Measurements from ENCODE around the gene UBXN2A.
A peak's percentile ranks its signal among the peaks of the same experiment; 100 is the strongest.

UBXN2A gene

GRCh38 chr2:23939987-23940717 is at the start of gene UBXN2A:
Gene UBXN2A (plus strand): TSS chr2:23940463. CDS start chr2:23958315, 17,852 bp downstream.
- peak within 1 kb of the TSS; percentile 79 for H3K4me3 ChIP-seq (ENCODE audit: low read depth, low read length)

GRCh38 chr2:23900133-23900532 is 40.1 kb upstream of the UBXN2A start:
- H3K4me3 ChIP-seq (ENCODE audit: low read depth, low read length), result no peak overlapping the region

GRCh38 chr2:23900541-23901322 is 39.5 kb upstream of the UBXN2A start:
- H3K4me3 ChIP-seq (ENCODE audit: low read depth, low read length), result no peak overlapping the region

- no peak overlapping the region for H3K4me3 ChIP-seq (ENCODE audit: low read depth, low read length)
These were observed 38.1 kb upstream of the UBXN2A start for GRCh38 chr2:23901966-23902846.

GRCh38 chr2:23903034-23903433 is 37.2 kb upstream of the UBXN2A start:
- no peak overlapping the region for H3K4me3 ChIP-seq (ENCODE audit: low read depth, low read length)

GRCh38 chr2:23904215-23904614 is 36.0 kb upstream of the UBXN2A start:
- H3K4me3 ChIP-seq (ENCODE audit: low read depth, low read length), result no peak overlapping the region

GRCh38 chr2:23904692-23905091 is 35.6 kb upstream of the UBXN2A start:
- H3K4me3 ChIP-seq (ENCODE audit: low read depth, low read length), result no peak overlapping the region

GRCh38 chr2:23905155-23905554 is 35.1 kb upstream of the UBXN2A start:
- H3K4me3 ChIP-seq (ENCODE audit: low read depth, low read length), result no peak overlapping the region

GRCh38 chr2:23912054-23912453 is 28.2 kb upstream of the UBXN2A start:
- no peak overlapping the region for H3K4me3 ChIP-seq (ENCODE audit: low read depth, low read length)

GRCh38 chr2:23915327-23915726 is 24.9 kb upstream of the UBXN2A start:
- no peak overlapping the region for H3K4me3 ChIP-seq (ENCODE audit: low read depth, low read length)

GRCh38 chr2:23916727-23917405 is 23.4 kb upstream of the UBXN2A start:
- no peak overlapping the region for H3K4me3 ChIP-seq (ENCODE audit: low read depth, low read length)

- H3K4me3 ChIP-seq (ENCODE audit: low read depth, low read length), result no peak overlapping the region
These were observed 21.3 kb upstream of the UBXN2A start for GRCh38 chr2:23918837-23919489.

- H3K4me3 ChIP-seq (ENCODE audit: low read depth, low read length), result no peak overlapping the region
These were observed 15.5 kb upstream of the UBXN2A start for GRCh38 chr2:23924589-23925359.

- H3K4me3 ChIP-seq (ENCODE audit: low read depth, low read length), result peak overlapping the region; percentile 82
These were observed 14.5 kb upstream of the UBXN2A start for GRCh38 chr2:23925702-23926289.

GRCh38 chr2:23926290-23926749 is 13.9 kb upstream of the UBXN2A start:
- peak overlapping the region; percentile 82 for H3K4me3 ChIP-seq (ENCODE audit: low read depth, low read length)

- H3K4me3 ChIP-seq (ENCODE audit: low read depth, low read length), result peak within 1 kb of the TSS; percentile 82
These were observed 13.3 kb upstream of the UBXN2A start, which contains the start of gene ATAD2B for GRCh38 chr2:23926750-23927571. Gene ATAD2B (minus strand): TSS chr2:23927123. CDS start chr2:23926770, 353 bp downstream.

GRCh38 chr2:23934259-23934658 is 6.0 kb upstream of the UBXN2A start:
- H3K4me3 ChIP-seq (ENCODE audit: low read depth, low read length), result no peak overlapping the region

All from iPS-11a (cell line).